Esophagus muscularis mucosa (tissue), 4 donors: ENCODE data around the gene KRT86. TPM values are rescaled to one million over a fixed set of nuclear protein-coding genes. Genes with fewer than 3 reads are reported as not detected.

Experiments
- DNase-seq: peaks from one replicate; pipeline ENCODE4 v3.0.0-alpha.2; 2017; ENCODE audit errors: extremely low spot score
- H3K27ac ChIP-seq, 4 donors: fragments of 200-600 bp; sonication (generic); replicated peaks in 1 of 4; 1 replicate in 3 of 4; 2 replicates in 1 of 4; pipeline ENCODE4 v1.5.1; 2016 to 2019; ENCODE audit warnings: mild to moderate bottlenecking in 1 of 4
- H3K27me3 ChIP-seq, 4 donors: fragments of 200-600 bp; sonication (generic); one replicate each; pipeline versions ENCODE4 v1.5.1 to v1.6.0; 2016 to 2019
- H3K36me3 ChIP-seq, 4 donors: fragments of 200-600 bp; sonication (generic); one replicate each; pipeline ENCODE4 v1.5.1; 2016 to 2019
- H3K4me1 ChIP-seq, 4 donors: fragments of 200-600 bp; sonication (generic); one replicate each; pipeline ENCODE4 v1.5.1; 2016 to 2019
- H3K4me3 ChIP-seq, 4 donors: fragments of 200-600 bp; sonication (generic); 1 replicate in 2 of 4; 2 replicates in 2 of 4; pipeline ENCODE4 v1.5.1; 2016 to 2019; ENCODE audit warnings: mild to moderate bottlenecking in 4 of 4, moderate library complexity in 1 of 4
- H3K9me3 ChIP-seq, 4 donors: fragments of 200-600 bp; sonication (generic); 1 replicate in 3 of 4; 2 replicates in 1 of 4; pipeline ENCODE4 v1.5.1; 2016 to 2019
- EP300 ChIP-seq: sonication (generic); formaldehyde crosslinking; IDR thresholded peaks from one replicate; pipeline ENCODE4 v1.6.1; 2017; ENCODE audit warnings: antibody characterized with exemption
- POLR2A ChIP-seq: fragments of 450-650 bp; IDR thresholded peaks from one replicate; pipeline ENCODE4 v1.6.1; 2017; ENCODE audit warnings: antibody characterized with exemption, moderate library complexity, mild to moderate bottlenecking, low read depth
- POLR2AphosphoS5 ChIP-seq, 2 donors: sonication (generic); formaldehyde crosslinking; IDR thresholded peaks; one replicate each; pipeline ENCODE4 v1.6.1; 2017; ENCODE audit warnings: antibody characterized with exemption in 2 of 2
- WGBS: methylation state at CpG from one replicate; pipeline ENCODE4 v1.1.5; 2018; 5-methylcytosine and 5-hydroxymethylcytosine counted together
- intact Hi-C: fragments of 100-400 bp; cut with DNase I; formaldehyde crosslinking; loops from one replicate; pipeline ENCODE4 v1.15.1; 2023
- total RNA-seq, 4 donors: library from RNA; depleted of rRNA; stranded (reverse); fragments of >200 nt; gene quantifications; one replicate each; pipeline versions ENCODE4 v1.1.0 to v1.2.1, GENCODE V29; 2016
- TF ChIP-seq, protein P1 (sequence below), 3 experiments: fragments of 200-600 bp in 2 of 3; fragments of 450-650 bp in 1 of 3; sonication (generic) in 2 of 3; IDR thresholded peaks; one replicate each; pipeline ENCODE4 v1.5.1; 2017 to 2019; ENCODE audit warnings: antibody characterized with exemption in 3 of 3, mild to moderate bottlenecking in 2 of 3, moderate library complexity in 1 of 3

Gene KRT86
- total RNA-seq, 4 donors from 2014 or later = 0.29 to 0.33 TPM; not detected in 2

DNA sequence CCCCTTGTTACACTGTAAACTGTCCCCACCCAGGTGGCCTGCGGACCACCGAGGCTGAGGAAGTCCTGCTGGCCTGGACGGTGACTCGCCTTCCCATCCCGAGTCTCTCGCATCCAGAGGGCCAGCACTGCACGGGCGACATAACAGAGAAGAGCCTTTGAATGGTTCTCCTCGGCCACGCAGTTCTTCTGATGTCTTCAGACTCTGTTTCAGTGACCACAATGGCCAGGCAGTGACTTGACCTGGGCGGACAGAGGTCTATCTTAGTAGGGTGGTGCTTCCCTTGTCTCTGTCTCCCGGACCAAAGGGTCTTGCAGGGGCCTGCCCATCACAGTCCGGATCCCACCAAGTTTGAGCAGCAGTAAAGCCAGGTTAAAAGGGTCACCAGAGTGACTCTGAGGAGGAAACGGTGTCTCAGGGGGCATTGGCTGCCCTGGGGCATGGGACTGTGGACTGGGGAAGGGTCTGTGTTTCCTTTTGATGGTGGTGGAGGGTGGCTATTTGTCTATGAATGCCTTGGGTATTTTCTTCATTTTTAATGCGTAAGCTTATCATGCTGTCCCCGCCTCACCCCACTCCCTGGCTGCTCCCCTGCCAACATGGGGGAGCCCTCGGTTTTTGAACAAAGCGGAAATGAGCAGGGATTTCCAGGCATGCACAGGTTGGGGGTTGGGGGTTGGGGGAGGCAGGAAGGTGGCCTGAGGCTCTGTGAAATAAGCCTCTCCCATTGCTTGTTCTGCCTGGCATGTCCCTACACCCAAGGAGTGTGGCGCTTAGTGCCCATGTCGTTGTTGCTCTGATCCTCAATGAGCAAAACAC lies 82.5 kb downstream of the KRT86 start:
- TF ChIP-seq EP300 (no peak), POLR2AphosphoS5 (IDR thresholded peaks at IDR 0.05) (no peak), POLR2A (no peak)
- TF ChIP-seq, protein P1, sequence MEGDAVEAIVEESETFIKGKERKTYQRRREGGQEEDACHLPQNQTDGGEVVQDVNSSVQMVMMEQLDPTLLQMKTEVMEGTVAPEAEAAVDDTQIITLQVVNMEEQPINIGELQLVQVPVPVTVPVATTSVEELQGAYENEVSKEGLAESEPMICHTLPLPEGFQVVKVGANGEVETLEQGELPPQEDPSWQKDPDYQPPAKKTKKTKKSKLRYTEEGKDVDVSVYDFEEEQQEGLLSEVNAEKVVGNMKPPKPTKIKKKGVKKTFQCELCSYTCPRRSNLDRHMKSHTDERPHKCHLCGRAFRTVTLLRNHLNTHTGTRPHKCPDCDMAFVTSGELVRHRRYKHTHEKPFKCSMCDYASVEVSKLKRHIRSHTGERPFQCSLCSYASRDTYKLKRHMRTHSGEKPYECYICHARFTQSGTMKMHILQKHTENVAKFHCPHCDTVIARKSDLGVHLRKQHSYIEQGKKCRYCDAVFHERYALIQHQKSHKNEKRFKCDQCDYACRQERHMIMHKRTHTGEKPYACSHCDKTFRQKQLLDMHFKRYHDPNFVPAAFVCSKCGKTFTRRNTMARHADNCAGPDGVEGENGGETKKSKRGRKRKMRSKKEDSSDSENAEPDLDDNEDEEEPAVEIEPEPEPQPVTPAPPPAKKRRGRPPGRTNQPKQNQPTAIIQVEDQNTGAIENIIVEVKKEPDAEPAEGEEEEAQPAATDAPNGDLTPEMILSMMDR (IDR thresholded peaks at IDR 0.05) = no peak
- no peaks in the 10 kb centered on the region for H3K9me3 ChIP-seq
- WGBS = 94% methylated on average over 19 of the region's 20 CpGs
- H3K36me3 ChIP-seq = no peaks in the 10 kb centered on the region
- intact Hi-C loops = no loop called here
- no peak overlapping the region for H3K27ac ChIP-seq
- DNase-seq = no peak
- peaks cover 0 to 26% (median 0%) of the 10 kb centered on the region in 4 donors for H3K27me3 ChIP-seq
- H3K4me3 ChIP-seq = no peak overlapping the region
- no peaks in the 10 kb centered on the region for H3K4me1 ChIP-seq

Other genes with a start within 250 kb of the KRT86 start
- 10 to 100 TPM; 26.2 to 88.1 (median 59.4) TPM for gene NR4A1, start 223.2 kb upstream of the KRT86 start, total RNA-seq
- 10 to 100 TPM; 30.3 to 71.4 (median 61.2) TPM for gene ATG101, start 204.7 kb upstream of the KRT86 start, total RNA-seq
- 10 to 100 TPM in 1 of 4 donors, 1 to 10 TPM in 3; 2.1 to 26.6 (median 5.6) TPM for gene SMIM41, start 194.9 kb upstream of the KRT86 start, total RNA-seq
- gene KRT80, start 82.6 kb upstream of the KRT86 start, total RNA-seq = under 1 TPM in 1 of 4 donors, not detected in 3; 0.11 TPM
- 1 to 10 TPM in 3 of 4 donors, under 1 TPM in 1; 0.83 to 8.4 (median 4.5) TPM for gene KRT7, start 41.4 kb upstream of the KRT86 start, total RNA-seq
- gene KRT81, start 16.9 kb downstream of the KRT86 start, total RNA-seq = under 1 TPM in 2 of 4 donors, not detected in 2; 0.19 to 0.42 TPM
- not detected for gene KRT83, start 46.8 kb downstream of the KRT86 start, total RNA-seq
- gene KRT85, start 92.8 kb downstream of the KRT86 start, total RNA-seq = not detected
- gene KRT84, start 111.0 kb downstream of the KRT86 start, total RNA-seq = not detected
- not detected for gene KRT82, start 131.7 kb downstream of the KRT86 start, total RNA-seq
- not detected for gene KRT75, start 159.7 kb downstream of the KRT86 start, total RNA-seq
- gene KRT6B, start 177.5 kb downstream of the KRT86 start, total RNA-seq = not detected
- not detected for gene KRT6C, start 199.2 kb downstream of the KRT86 start, total RNA-seq
- 1 to 10 TPM in 1 of 4 donors, not detected in 3; 5.4 TPM for gene KRT6A, start 218.6 kb downstream of the KRT86 start, total RNA-seq
- 1 to 10 TPM in 1 of 4 donors, under 1 TPM in 1, not detected in 2; 0.46 to 1.2 TPM for gene KRT5, start 245.7 kb downstream of the KRT86 start, total RNA-seq